Mucosa of rectum (tissue), 2 donors: ENCODE measurements around the gene OTOP2.

ENCODE experiments used
- H3K27ac ChIP-seq, 2 donors: one replicate each; pipeline ENCODE4 v1.7.0; 2013; ENCODE audit warnings: inconsistent platforms in 2 of 2, low read depth in 2 of 2, low read length in 2 of 2
- H3K27me3 ChIP-seq, 2 donors: one replicate each; pipeline ENCODE4 v1.7.0; 2013; ENCODE audit warnings: low read length in 2 of 2; ENCODE audit not compliant: control insufficient read depth in 2 of 2, insufficient read depth in 2 of 2
- H3K36me3 ChIP-seq, 2 donors: one replicate each; pipeline ENCODE4 v1.7.0; 2013; ENCODE audit warnings: low read length in 2 of 2; ENCODE audit not compliant: control insufficient read depth in 2 of 2, insufficient read depth in 2 of 2
- H3K4me1 ChIP-seq, 2 donors: one replicate each; pipeline ENCODE4 v1.7.0; 2013; ENCODE audit warnings: low read length in 2 of 2, mild to moderate bottlenecking in 1 of 2; ENCODE audit not compliant: control insufficient read depth in 2 of 2, insufficient read depth in 2 of 2
- H3K4me3 ChIP-seq, 2 donors: one replicate each; pipeline ENCODE4 v1.7.0; 2013; ENCODE audit warnings: low read length in 2 of 2
- H3K9ac ChIP-seq, 2 donors: one replicate each; pipeline ENCODE4 v1.7.0; 2013; ENCODE audit warnings: low read length in 2 of 2, low read depth in 1 of 2, mild to moderate bottlenecking in 1 of 2
- H3K9me3 ChIP-seq, 2 donors: one replicate each; pipeline ENCODE4 v1.7.0; 2013; ENCODE audit warnings: low read length in 2 of 2; ENCODE audit not compliant: control insufficient read depth in 2 of 2
- donor health status: healthy.
- donor health status: Normal muscosa, but diverticular disease.

The OTOP2 gene

DNA sequence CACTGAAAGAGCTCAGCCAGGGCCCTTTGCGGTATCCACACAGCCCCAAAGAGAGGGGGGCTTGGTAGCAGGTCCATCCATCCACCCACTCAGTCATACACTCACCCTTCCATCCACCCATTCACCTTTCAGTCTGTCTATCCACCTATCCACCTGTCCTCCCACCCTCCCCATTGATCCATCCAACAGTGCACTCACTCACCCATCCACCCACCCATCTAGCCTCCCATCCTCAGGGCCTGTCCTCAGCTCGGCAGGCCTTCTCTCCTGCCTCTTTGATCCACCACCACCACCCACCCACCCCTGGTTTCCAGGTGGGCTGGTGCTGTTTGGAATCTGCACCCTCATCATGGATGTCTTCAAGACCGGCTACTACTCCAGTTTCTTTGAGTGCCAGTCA lies 1.2 kb downstream of the OTOP2 start:
- H3K9ac ChIP-seq: no peak overlapping the region
- H3K4me3 ChIP-seq: no peak overlapping the region
- H3K36me3 ChIP-seq: no peaks in the 10 kb centered on the region
- peaks cover 0 to 7% of the 10 kb centered on the region in 2 donors for H3K4me1 ChIP-seq
- H3K27me3 ChIP-seq: peaks cover 37 to 54% of the 10 kb centered on the region in 2 donors
- H3K9me3 ChIP-seq: no peaks in the 10 kb centered on the region
- H3K27ac ChIP-seq: no peak overlapping the region

DNA sequence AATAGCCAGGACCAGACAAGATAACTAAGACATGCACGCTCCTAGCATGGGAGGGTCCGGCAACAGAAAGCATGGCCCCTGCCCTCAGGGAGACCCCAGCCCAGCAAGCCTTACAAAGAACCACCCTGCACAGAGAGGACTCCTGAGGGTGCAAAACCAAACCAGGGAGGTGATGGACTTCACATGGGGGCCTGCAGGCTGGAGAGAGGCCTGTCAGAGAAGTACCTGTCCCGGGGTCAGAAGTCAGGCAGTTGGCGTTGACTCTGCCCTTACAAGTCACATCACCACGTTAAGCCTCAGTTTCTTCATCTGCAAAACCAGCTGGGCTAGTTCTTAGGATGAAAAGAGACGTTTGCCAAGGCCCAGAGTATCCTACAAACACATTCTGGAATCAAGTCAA lies 4.7 kb downstream of the OTOP2 start:
- Histone ChIP-seq H3K9me3 (no peaks in the 10 kb centered on the region), H3K27me3 (peaks cover 36 to 50% of the 10 kb centered on the region in 2 donors), H3K4me3 (no peak overlapping the region), H3K27ac (no peak overlapping the region), H3K36me3 (no peaks in the 10 kb centered on the region), H3K9ac (no peak overlapping the region), H3K4me1 (peaks cover 0 to 6% of the 10 kb centered on the region in 2 donors)

DNA sequence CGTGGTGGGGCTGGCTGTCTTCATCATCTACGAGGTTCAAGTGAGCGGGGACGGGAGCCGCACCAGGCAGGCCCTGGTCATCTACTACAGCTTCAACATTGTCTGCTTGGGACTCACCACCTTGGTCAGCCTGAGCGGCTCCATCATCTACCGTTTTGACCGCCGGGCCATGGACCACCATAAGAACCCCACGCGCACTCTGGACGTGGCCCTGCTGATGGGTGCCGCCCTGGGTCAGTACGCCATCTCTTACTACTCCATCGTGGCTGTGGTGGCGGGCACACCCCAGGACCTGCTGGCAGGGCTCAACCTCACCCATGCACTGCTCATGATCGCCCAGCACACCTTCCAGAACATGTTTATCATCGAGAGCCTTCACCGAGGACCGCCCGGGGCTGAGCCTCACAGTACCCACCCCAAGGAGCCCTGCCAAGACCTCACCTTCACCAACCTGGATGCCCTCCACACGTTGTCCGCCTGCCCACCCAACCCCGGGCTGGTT lies 6.5 kb downstream of the OTOP2 start:
- Histone ChIP-seq H3K27ac (no peak overlapping the region), H3K4me3 (no peak overlapping the region), H3K9me3 (no peaks in the 10 kb centered on the region), H3K36me3 (no peaks in the 10 kb centered on the region), H3K9ac (no peak overlapping the region), H3K4me1 (no peaks in the 10 kb centered on the region), H3K27me3 (peaks cover 30 to 37% of the 10 kb centered on the region in 2 donors)

DNA sequence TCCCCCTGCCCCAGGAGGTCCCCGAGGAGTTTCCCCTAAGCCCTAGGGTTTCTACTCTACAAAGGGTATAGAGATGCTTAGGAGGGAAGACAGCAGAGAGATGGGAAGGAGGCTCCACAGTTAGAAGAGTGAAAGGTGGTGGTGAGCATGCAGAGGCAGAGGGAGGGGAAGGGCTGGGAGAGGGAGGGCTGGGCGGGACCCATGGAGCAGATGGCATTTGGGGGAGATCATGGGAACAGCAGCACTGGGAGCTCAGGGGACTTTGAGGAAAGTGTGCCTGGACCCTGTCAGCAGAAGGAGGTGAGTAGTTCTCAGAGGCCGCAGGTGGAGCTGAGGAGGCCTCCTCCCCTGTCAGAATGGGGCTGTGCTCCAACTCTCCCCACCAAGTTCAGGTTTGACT lies 11.0 kb downstream of the OTOP2 start:
- Histone ChIP-seq H3K27ac (no peak overlapping the region), H3K9ac (no peak overlapping the region), H3K36me3 (no peaks in the 10 kb centered on the region), H3K4me1 (no peaks in the 10 kb centered on the region), H3K9me3 (no peaks in the 10 kb centered on the region), H3K4me3 (no peak overlapping the region), H3K27me3 (peaks cover 41 to 43% of the 10 kb centered on the region in 2 donors)

DNA sequence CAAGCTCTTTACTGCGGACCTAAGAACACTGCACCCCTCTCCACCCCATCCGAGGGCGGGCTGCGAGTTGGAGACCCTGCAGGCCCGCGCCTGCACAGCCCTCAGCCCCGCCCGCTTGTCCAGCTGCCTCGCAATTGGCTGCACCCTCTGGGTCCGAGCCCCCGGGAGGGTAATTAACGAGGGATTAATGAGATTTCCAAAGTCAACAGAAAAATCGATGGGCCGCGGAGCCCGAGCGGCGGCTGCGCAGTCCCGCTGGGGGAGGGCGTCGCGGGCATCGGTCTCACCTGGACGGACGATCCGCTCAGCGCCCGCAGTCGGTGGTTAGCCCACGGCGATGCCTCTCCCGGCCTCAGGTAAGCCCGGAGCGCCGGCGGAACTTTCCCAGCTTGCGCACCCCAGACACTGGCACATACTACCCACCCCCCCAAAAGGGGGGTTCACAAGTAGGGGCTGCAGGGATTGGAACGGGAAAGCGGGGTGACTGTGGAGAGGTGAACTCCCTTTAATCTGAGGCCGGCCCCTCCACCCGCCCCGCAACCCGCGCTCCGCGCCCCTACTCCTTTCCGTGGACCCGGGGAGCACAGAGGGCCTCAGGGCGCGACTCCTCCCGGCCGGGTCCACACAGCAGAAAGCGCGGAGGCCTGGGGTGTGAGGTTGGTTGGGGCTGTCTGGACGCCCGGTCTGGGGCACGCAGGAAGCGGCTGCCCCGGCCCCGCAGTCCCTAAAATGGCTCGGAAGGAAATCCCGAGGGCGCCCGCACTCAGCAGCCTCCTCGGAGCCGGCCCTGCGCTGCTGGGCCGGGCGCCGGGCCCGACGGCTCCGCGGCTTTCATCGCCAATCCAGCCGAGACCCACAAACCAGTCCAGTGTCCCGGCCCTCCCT lies 11.8 kb downstream of the OTOP2 start, which contains the start of gene OTOP3:
Gene OTOP3 (plus strand): TSS at position 314 of the 885 bp plus-strand sequence. CDS start 24 bp downstream, at position 338.
- no peaks in the 10 kb centered on the region for H3K9me3 ChIP-seq
- H3K4me3 ChIP-seq: no peak within 1 kb of the TSS
- no peaks in the 10 kb centered on the region for H3K4me1 ChIP-seq
- H3K9ac ChIP-seq: no peak within 1 kb of the TSS
- peaks cover 41 to 48% of the 10 kb centered on the region in 2 donors for H3K27me3 ChIP-seq
- H3K27ac ChIP-seq: no peak within 1 kb of the TSS
- H3K36me3 ChIP-seq: no peaks in the 10 kb centered on the region

DNA sequence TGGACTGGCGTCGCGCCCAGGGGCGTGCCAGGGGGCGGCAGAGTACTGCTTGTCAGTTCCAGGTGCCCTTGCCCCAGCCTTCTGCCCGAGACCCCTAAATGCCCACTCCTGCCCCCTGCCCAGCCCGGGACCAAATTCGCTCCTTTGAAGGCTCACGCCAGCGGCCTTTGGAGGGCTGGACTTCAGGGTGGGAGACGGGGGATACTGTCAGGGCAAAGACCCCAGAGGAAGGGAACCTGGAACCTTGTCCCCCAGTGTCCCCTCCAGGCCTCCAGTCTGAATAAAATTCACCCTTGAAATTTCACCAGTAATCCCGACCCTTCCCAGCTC lies 12.4 kb downstream of the OTOP2 start:
- peaks cover 41 to 52% of the 10 kb centered on the region in 2 donors for H3K27me3 ChIP-seq
- no peak overlapping the region for H3K4me3 ChIP-seq
- no peaks in the 10 kb centered on the region for H3K9me3 ChIP-seq
- no peak overlapping the region for H3K27ac ChIP-seq
- H3K4me1 ChIP-seq: no peaks in the 10 kb centered on the region
- H3K36me3 ChIP-seq: no peaks in the 10 kb centered on the region
- H3K9ac ChIP-seq: no peak overlapping the region

DNA sequence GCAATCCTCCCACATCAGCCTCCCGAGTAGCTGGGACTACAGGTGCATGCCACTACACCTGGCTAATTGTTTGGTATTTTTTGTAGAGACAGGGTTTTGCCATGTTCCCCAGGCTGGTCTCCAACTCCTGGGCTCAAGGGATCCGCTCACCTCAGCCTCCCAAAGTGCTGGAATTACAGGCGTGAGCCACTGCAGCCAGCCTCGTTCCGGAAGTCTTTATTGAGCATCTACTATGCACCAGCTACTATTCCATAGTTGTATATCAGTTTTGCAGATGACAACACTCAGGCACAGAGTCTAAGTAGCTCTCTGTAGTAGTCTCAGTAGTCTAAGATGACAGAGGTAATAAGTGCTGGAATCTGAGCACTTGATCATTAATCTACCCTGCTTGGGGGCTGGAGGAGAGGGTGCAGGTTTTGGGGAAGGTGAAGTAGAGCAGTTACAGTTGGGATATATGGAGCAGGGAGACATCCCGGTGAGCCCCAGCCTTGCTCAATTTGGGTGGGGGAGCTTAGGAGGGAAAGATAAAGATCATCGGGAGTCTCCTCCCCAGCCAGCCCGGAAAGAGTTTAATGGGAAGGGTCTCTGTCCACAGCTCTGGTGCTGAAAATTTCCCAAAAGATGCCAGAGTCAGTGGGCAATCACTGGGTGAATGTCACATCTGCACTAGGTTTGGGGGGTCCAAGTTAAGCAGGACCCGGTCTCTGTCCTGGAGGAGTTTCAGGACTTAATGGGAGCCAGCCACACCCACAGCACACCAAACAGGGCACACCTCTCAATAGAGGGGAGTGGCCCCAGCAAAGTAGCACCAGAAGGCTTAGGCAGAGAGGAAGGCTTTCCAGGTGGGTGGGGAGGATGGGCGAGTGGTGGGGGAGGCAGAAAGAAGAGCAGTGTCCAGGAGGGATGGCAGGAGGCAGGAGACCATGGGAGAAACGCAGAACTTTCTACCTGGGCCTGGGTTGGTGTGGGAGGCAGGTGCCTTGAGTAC lies 13.3 kb downstream of the OTOP2 start:
- Histone ChIP-seq H3K4me3 (no peak overlapping the region), H3K27ac (no peak overlapping the region), H3K4me1 (no peaks in the 10 kb centered on the region), H3K9me3 (no peaks in the 10 kb centered on the region), H3K9ac (no peak overlapping the region), H3K36me3 (no peaks in the 10 kb centered on the region), H3K27me3 (peaks cover 39 to 56% of the 10 kb centered on the region in 2 donors)

DNA sequence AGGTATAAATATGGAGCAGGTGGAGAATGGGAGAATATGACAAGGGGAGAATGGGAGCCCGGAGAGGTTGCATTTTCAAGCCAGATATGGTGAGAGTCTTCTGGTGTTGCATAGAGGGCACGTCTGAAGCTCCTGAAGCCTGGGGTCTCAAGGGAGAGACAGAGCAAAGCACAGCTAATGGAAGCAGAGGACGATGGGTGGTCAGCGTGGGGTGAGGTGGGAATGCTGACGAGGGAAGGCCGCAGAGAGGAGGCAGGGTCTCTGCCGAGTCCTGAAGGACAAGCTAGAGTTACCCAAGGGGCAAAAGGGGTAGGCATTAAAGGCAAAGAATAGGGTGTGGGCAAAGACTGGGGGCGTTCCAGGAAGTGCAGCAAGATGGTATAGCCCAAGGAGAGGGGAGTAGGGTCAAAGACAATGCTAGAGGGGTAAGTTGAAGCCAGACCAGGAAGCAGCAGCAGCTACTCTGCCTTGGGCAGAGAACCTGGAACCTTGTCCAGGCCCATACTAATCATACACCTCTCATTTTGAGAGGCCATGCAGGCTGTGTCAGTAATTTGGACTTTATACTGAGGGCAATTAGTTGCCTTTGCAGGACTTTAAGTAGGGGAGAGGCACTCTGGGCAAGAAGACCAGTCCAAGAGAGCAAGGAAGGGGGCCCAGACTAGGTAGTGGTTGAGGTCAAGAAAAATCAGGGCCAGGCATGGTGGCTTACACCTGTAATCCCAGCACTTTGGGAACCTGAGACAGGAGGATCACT lies 14.3 kb downstream of the OTOP2 start:
- Histone ChIP-seq H3K4me1 (no peaks in the 10 kb centered on the region), H3K9ac (no peak overlapping the region), H3K36me3 (no peaks in the 10 kb centered on the region), H3K27me3 (peaks cover 37 to 50% of the 10 kb centered on the region in 2 donors), H3K27ac (no peak overlapping the region), H3K4me3 (no peak overlapping the region), H3K9me3 (no peaks in the 10 kb centered on the region)

DNA sequence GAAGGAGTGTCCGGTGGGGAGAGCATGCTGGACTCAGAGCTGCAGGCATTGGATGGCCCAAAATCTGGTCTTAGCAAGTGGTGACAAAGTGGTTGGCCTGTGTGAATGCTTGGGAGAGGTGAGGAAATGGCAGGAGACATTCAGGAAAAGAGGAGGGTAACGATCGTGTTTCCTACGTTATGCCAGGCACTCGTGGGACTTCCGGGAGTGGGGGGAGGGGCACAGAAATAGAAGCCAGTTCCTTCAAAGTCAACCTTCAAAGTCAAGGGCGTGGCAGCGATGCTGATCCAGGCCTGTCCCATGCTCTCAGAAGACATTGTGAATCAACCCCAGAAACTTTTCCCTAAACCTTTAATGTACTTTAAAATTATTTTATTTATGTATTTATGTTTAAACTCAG lies 15.5 kb downstream of the OTOP2 start:
- Histone ChIP-seq H3K27ac (no peak overlapping the region), H3K4me3 (no peak overlapping the region), H3K36me3 (no peaks in the 10 kb centered on the region), H3K27me3 (peaks cover 38 to 41% of the 10 kb centered on the region in 2 donors), H3K9me3 (no peaks in the 10 kb centered on the region), H3K9ac (no peak overlapping the region), H3K4me1 (no peaks in the 10 kb centered on the region)
